Measurements from ENCODE around the gene STK38. TPM values are rescaled to one million over a fixed set of nuclear protein-coding genes. Genes with fewer than 3 reads are reported as not detected.

The STK38 gene
- total RNA-seq, 4 donors from 2014 or later = 32.0 to 44.3 (median 40.3) TPM

- Histone ChIP-seq H3K27ac (replicated peaks in 1 of 4) (peak overlapping the region in 3 of 4 donors; percentile 96 to 100 (median 99)), H3K4me1 (peaks cover 34 to 66% (median 52%) of the 10 kb centered on the region in 4 donors), H3K9me3 (no peaks in the 10 kb centered on the region), H3K27me3 (no peaks in the 10 kb centered on the region), H3K36me3 (peaks cover 0 to 11% (median 2%) of the 10 kb centered on the region in 4 donors), H3K4me3 (no peak overlapping the region)
- TF ChIP-seq, protein P1, sequence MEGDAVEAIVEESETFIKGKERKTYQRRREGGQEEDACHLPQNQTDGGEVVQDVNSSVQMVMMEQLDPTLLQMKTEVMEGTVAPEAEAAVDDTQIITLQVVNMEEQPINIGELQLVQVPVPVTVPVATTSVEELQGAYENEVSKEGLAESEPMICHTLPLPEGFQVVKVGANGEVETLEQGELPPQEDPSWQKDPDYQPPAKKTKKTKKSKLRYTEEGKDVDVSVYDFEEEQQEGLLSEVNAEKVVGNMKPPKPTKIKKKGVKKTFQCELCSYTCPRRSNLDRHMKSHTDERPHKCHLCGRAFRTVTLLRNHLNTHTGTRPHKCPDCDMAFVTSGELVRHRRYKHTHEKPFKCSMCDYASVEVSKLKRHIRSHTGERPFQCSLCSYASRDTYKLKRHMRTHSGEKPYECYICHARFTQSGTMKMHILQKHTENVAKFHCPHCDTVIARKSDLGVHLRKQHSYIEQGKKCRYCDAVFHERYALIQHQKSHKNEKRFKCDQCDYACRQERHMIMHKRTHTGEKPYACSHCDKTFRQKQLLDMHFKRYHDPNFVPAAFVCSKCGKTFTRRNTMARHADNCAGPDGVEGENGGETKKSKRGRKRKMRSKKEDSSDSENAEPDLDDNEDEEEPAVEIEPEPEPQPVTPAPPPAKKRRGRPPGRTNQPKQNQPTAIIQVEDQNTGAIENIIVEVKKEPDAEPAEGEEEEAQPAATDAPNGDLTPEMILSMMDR (IDR thresholded peaks at IDR 0.05) = no peak
- no peak for TF ChIP-seq EP300 (IDR thresholded peaks at IDR 0.05)
- no peak for TF ChIP-seq POLR2A (IDR thresholded peaks at IDR 0.05; ENCODE audit: low read depth)
- TF ChIP-seq POLR2AphosphoS5 (IDR thresholded peaks at IDR 0.05) = no peak
- DNase-seq (ENCODE audit: extremely low spot score) = no peak
- intact Hi-C loops (cut with DNase I) = no loop called here
Measured at GRCh38 chr6:36445621-36446020, 101.7 kb downstream of the STK38 start.

DNA sequence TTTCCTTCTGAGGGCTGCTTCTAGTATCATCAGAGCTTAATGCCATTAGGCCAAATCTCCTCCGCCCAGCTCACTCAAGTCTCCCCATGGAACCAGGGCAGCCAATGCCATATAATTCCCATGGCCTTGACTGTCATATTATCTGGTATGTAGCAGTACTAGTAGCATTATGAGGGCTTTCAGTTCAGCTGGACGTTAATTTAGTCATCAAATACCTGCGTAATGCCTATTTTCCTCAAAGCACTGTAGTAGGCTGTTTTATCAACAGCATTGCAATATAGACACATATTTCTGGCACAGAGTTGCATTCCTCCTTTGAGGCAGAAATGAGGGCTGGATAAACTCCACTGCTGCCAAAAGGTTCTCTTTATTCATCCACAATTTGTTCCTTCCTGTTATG lies 102.8 kb downstream of the STK38 start:
- Histone ChIP-seq H3K27ac (replicated peaks in 1 of 4) (peak overlapping the region; percentile 96 to 100 (median 98)), H3K36me3 (peaks cover 0 to 11% (median 2%) of the 10 kb centered on the region in 4 donors), H3K27me3 (no peaks in the 10 kb centered on the region), H3K4me3 (peak overlapping the region; percentile 95 to 99 (median 96)), H3K4me1 (peaks cover 34 to 62% (median 52%) of the 10 kb centered on the region in 4 donors), H3K9me3 (no peaks in the 10 kb centered on the region)
- DNase-seq (ENCODE audit: extremely low spot score) = peak; percentile 42
- intact Hi-C loops (cut with DNase I) = loop anchor here (5.0 kb wide), 2 partner anchors 103 to 153 kb away; partner anchors contain the start of gene STK38
- 39% methylated on average over 3 of the region's 3 CpGs for WGBS
- TF ChIP-seq, protein P1 (IDR thresholded peaks at IDR 0.05) = no peak
- TF ChIP-seq POLR2AphosphoS5 (IDR thresholded peaks at IDR 0.05) = peak in 1 of 2 donors; percentile 49

Small RNA genes lying within 50 kb of the gene (small RNA-seq; reads per million reads assigned to genes)
- gene RN7SL502P = 0 reads per million in 3 donors

Other genes with a start within 250 kb of the STK38 start
- gene BNIP5, start 210.6 kb downstream of the STK38 start, total RNA-seq = not detected
- 1 to 10 TPM in 1 of 4 donors, under 1 TPM in 1, not detected in 2; 0.71 to 1.5 TPM for gene ETV7, start 159.8 kb downstream of the STK38 start, total RNA-seq
- gene PXT1, start 104.6 kb downstream of the STK38 start, total RNA-seq = not detected
- 10 to 100 TPM; 47.3 to 78.2 (median 63.0) TPM for gene KCTD20, start 104.5 kb downstream of the STK38 start, total RNA-seq
- gene SRSF3, start 46.9 kb upstream of the STK38 start, total RNA-seq = 100 to 1,000 TPM; 149 to 226 (median 180) TPM
- gene CDKN1A, start 131.2 kb upstream of the STK38 start, total RNA-seq = 100 to 1,000 TPM in 2 of 4 donors, 10 to 100 TPM in 2; 47.3 to 613 (median 93.3) TPM
- gene RAB44, start 150.3 kb upstream of the STK38 start, total RNA-seq = 1 to 10 TPM in 2 of 4 donors, under 1 TPM in 2; 0.19 to 1.5 (median 0.94) TPM

All from esophagus muscularis mucosa (tissue), 4 donors.